Thyroid gland (tissue), 4 donors: Measurements from ENCODE around the gene ING3.

Source experiments
- CTCF ChIP-seq, 6 experiments: fragments of 200-600 bp in 3 of 6; fragments of 450-650 bp in 3 of 6; sonication (generic) in 3 of 6; IDR thresholded peaks; one replicate each; pipeline ENCODE4 v1.5.1; 2016 to 2019; ENCODE audit warnings: antibody characterized with exemption in 6 of 6, mild to moderate bottlenecking in 2 of 6, inconsistent platforms in 1 of 6, moderate library complexity in 1 of 6
- POLR2A ChIP-seq, 2 donors: fragments of 450-650 bp; IDR thresholded peaks; one replicate each; pipeline ENCODE4 v1.6.1; 2017; ENCODE audit warnings: antibody characterized with exemption in 2 of 2, mild to moderate bottlenecking in 2 of 2, moderate library complexity in 1 of 2

DNA sequence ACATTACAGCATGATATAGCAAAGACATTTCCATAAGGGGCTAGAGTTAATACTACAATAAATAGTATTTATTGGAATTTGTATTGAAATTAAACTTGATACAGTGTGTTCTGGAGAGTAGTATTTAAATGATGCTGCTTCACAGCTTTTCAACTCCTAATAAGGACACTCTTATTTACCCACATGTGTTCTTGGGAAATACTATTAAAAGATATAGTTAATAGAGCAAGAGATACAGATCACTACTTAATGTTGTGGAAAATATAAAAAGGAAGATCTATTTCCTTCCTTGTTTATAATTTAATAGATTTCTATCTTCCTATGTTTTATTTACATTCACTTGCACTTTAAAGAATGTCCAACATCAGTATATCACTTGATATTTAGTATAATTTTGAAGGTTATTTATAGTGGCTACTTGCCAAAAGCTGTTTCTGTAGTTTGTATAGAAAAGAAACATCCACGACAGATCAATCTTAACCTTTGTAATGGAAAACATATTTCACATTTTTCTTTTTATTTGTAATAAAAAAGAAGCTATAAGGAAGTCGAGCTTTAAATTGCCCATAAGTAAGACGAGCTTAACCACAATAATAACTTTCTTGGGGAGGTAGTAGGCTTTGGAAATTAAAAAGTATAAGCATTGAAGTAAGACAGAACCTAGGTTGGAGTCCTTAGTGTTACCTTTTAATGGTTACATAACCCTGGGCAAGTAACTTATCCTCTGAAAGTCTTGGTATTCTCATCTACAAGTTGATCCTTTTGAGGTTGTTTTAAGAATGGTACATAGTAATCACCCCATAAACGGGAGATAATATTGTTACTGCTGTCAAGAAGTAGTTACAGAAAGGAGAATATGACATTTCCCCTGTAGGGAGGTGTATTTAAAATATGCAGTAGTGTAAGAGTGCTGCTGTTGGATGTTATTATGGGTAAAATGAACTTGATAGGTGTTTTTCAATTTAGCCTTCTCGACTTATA is 70.7 kb downstream of the ING3 start:
- TF ChIP-seq POLR2A (IDR thresholded peaks at IDR 0.05) (no peak), CTCF (IDR thresholded peaks at IDR 0.05) (no peak)
